ENCODE results near the gene PSEN2.
A peak's percentile ranks its signal among the peaks of the same experiment; 100 is the strongest.

GRCh38 chr1:226940029-226940805 lies 69.8 kb downstream of the PSEN2 start, which contains the start of gene COQ8A:
- TF ChIP-seq MAX (IDR thresholded peaks at IDR 0.05) (peak; percentile 90), CREB1 (IDR thresholded peaks at IDR 0.05; ENCODE audit: low read depth) (no peak; the same call in 1 of the 2 replicates), CEBPB (IDR thresholded peaks at IDR 0.05) (no peak), YY1 (IDR thresholded peaks at IDR 0.05; ENCODE audit: low read depth) (no peak)
